ENCODE results near the gene TLCD3A.

The TLCD3A gene

DNA sequence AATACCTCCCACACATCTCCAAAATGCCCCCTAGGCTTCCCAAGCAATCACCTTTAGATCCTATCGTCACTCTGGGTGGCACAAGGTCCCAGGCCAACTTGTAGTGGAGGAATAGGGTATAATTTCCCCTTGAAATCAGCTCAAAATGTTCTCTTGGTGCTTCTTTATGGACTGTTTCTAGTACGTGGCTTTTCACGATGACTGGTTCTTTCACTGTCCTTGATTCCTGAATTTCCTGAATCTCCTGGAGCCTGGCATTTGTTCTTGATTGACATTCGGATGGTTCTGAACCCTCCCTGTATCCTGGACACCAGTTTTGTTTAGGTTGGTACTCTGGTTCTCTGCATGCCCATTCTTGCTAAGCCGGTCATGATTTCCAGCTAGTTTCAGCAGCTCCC is 10.9 kb upstream of the TLCD3A start:
- TF ChIP-seq, protein P1, sequence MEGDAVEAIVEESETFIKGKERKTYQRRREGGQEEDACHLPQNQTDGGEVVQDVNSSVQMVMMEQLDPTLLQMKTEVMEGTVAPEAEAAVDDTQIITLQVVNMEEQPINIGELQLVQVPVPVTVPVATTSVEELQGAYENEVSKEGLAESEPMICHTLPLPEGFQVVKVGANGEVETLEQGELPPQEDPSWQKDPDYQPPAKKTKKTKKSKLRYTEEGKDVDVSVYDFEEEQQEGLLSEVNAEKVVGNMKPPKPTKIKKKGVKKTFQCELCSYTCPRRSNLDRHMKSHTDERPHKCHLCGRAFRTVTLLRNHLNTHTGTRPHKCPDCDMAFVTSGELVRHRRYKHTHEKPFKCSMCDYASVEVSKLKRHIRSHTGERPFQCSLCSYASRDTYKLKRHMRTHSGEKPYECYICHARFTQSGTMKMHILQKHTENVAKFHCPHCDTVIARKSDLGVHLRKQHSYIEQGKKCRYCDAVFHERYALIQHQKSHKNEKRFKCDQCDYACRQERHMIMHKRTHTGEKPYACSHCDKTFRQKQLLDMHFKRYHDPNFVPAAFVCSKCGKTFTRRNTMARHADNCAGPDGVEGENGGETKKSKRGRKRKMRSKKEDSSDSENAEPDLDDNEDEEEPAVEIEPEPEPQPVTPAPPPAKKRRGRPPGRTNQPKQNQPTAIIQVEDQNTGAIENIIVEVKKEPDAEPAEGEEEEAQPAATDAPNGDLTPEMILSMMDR (IDR thresholded peaks at IDR 0.05), result no peak

DNA sequence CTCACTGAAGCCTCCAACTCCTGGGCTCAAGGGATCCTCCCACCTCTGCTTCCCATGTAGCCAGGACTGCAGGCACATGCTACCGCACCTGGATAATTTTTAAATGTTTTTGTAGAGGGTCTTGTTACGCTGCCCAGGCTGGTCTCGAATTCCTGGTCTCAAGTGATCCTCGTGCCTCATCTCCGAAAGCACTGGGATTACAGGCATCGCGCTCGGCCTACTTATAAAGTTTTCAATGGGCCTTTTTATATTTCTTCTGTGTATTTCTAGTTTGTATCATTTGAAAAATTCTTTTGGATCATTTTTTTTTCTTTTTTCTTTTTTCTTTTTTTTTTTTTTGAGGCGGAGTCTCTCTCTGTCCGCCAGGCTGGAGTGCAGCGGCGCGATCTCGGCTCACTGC is 7.3 kb upstream of the TLCD3A start:
- TF ChIP-seq, protein P1 (IDR thresholded peaks at IDR 0.05), result no peak

DNA sequence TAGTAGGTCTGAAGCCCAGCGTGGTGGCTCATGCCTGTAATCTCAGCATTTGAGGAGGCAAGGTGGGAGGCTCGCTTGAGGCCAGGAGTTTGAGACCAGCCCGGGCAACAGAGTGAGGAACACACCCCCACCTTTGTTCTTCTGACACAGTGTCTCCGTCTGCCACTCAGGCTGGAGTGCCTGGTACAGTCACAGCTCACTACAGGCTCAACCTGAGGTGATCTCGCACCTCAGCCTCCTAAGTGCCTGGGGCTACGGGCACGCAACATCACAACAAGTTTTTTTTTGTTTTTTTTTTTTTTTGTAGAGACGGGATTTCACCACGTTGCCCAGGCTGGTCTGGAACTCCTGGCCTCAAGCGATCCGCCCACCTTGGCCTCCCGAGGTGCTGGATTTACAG is 6.7 kb upstream of the TLCD3A start:
- TF ChIP-seq, protein P1 (IDR thresholded peaks at IDR 0.05), result no peak

DNA sequence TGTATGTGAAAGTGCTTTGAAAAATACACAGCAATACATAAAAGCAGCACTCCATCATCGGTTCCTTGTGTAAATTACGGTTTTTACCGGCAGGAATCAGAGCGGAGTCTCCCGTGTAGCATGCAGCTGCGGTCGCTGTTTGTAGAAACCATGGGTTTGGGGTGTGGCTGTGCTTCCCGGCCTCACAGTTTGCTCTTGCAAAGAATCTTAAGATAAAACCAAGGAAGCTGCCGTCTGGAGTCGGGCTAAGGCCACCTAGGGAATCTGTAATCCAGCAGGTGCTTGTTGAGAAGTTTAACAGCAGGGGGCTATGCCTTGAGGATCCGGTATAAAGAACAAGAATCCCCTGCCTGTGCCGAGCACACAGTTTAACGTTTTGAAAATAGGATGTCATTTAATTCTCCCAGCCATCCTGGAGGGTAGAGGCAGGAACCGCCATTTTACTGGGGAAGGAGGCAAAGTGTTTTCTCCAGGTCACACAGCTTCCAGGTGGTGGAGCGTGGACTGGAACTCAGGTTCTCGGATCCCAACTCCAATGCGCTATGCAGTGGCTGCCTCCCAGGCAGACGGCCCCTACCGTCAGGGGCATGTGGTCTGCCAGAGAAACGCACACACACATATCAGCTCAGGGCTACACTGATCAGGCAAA is 6.0 kb upstream of the TLCD3A start:
- TF ChIP-seq, protein P1 (IDR thresholded peaks at IDR 0.05), result no peak

DNA sequence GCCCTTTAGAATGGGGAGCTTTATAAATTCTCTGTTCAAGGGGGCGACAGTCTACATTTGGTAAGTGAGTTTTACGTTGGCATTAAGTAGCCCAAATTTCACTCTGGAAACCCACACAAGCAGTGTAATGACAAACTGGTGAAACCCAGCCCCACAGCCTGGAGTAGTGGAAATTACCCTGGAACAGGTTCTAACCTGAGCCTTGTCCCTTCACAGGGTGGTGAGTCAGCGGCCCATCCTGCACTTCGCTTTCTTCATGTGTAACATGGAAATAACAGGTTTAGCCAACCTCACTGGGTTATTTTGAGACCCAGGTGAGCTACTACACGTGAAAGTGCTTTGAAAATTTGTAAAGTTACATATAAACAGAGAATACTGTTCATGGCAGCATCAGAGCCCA is 3.5 kb upstream of the TLCD3A start:
- TF ChIP-seq, protein P1 (IDR thresholded peaks at IDR 0.05), result no peak

DNA sequence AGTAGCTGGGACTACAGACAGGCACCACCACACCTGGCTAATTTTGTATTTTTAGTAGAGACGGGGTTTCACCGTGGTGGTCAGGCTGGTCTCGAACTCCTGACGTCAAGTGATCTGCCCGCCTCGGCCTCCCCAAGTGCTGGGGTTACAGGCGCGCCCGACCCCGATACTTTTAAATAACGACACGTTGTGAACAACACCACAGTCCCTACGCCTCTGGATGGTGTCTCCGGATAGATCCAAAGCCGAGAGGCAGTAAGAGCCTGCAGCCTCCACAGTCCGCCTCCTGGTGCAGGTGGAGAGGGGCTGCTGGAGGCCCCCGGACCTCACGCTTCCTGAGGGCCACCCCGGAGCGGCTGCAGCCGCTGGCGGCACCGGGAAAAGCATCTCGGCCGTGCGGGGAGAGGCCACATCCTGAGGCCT is 741 bp upstream of the TLCD3A start:
- TF ChIP-seq, protein P1 (IDR thresholded peaks at IDR 0.05), result no peak

DNA sequence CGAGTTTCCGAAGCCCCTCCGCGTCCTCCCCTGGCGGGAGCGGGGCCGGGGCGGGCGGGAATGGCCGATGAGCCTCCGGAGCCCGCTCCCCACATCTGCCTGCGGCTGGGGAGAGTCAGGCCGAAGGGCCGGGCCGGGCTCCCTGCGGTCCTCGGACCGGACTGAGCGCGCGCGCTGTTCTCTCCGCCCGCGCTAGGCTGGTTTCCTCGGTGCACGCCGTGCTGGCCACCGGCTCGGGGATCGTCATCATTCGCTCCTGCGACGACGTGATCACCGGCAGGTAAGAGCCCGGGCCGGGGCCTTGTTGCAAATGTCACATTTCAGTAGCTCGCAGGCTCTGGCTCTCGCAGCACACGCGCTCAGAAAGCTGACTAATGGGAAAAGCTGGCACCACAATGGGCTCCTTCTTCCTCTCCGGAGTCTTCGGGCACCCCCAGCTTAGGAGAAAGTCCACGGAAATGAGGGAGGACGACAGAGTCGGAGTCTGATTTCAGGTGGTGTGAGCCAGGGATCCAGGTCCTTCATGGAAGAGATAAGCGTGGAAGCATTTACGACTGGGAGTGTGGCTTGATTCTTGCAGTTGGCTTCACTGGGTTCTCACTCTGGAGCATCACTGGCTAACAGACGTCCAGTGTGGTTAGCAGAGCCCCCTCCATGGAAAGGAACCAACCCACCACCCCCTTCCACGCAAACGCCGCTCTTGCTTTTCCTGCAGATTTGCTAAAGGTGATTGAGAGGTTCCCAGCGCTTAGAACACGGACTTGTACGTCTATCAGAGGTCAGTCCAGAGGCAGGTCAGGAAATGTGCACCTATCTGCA is 715 bp downstream of the TLCD3A start:
- TF ChIP-seq, protein P1 (IDR thresholded peaks at IDR 0.05), result no peak

Data from LNCAP (cell line).